Stimulated activated naive CD8-positive, alpha-beta T cell treated with anti-CD3 and anti-CD28 coated beads, Interleukin-15, Interleukin-2, amounts not matched to agents 100 ng/mL and 50 ng/mL, for 24 hours (primary cell): Measurements from ENCODE around the gene ERVFRD-1.

Experiments used
- H3K27ac Mint-ChIP-seq: one replicate; pipeline ENCODE4 v1.8.0; 2021; ENCODE audit warnings: mild to moderate bottlenecking, mixed read lengths
- H3K27me3 Mint-ChIP-seq: one replicate; pipeline ENCODE4 v1.8.0; 2021; ENCODE audit warnings: mixed read lengths
- H3K36me3 Mint-ChIP-seq: one replicate; pipeline ENCODE4 v1.8.0; 2021; ENCODE audit warnings: low read depth, mixed read lengths
- H3K4me1 Mint-ChIP-seq: one replicate; pipeline ENCODE4 v1.8.0; 2021; ENCODE audit warnings: low read depth, mixed read lengths
- H3K4me3 Mint-ChIP-seq: one replicate; pipeline ENCODE4 v1.8.0; 2021; ENCODE audit warnings: mild to moderate bottlenecking, mixed read lengths
- H3K9me3 Mint-ChIP-seq: one replicate; pipeline ENCODE4 v1.8.0; 2021; ENCODE audit warnings: mixed read lengths

Gene ERVFRD-1

GRCh38 chr6:11085758-11086435 is 25.6 kb downstream of the ERVFRD-1 start:
- no peaks in the 10 kb centered on the region for H3K36me3 Mint-ChIP-seq
- H3K9me3 Mint-ChIP-seq, result no peaks in the 10 kb centered on the region
- H3K27ac Mint-ChIP-seq, result no peak overlapping the region
- H3K27me3 Mint-ChIP-seq, result peaks cover 5% of the 10 kb centered on the region
- no peaks in the 10 kb centered on the region for H3K4me1 Mint-ChIP-seq
- H3K4me3 Mint-ChIP-seq, result no peak overlapping the region

GRCh38 chr6:11083956-11084355 is 27.6 kb downstream of the ERVFRD-1 start:
- H3K9me3 Mint-ChIP-seq, result no peaks in the 10 kb centered on the region
- H3K4me1 Mint-ChIP-seq, result no peaks in the 10 kb centered on the region
- H3K36me3 Mint-ChIP-seq, result no peaks in the 10 kb centered on the region
- peaks cover 5% of the 10 kb centered on the region for H3K27me3 Mint-ChIP-seq
- H3K27ac Mint-ChIP-seq, result no peak overlapping the region
- H3K4me3 Mint-ChIP-seq, result no peak overlapping the region

GRCh38 chr6:11083491-11083890 is 28.0 kb downstream of the ERVFRD-1 start:
- no peak overlapping the region for H3K4me3 Mint-ChIP-seq
- H3K27me3 Mint-ChIP-seq, result peaks cover 5% of the 10 kb centered on the region
- no peaks in the 10 kb centered on the region for H3K9me3 Mint-ChIP-seq

GRCh38 chr6:11080296-11080695 is 31.2 kb downstream of the ERVFRD-1 start:
- Mint-ChIP-seq H3K9me3 (no peaks in the 10 kb centered on the region), H3K4me1 (no peaks in the 10 kb centered on the region), H3K36me3 (no peaks in the 10 kb centered on the region), H3K4me3 (no peak overlapping the region), H3K27ac (no peak overlapping the region), H3K27me3 (peaks cover 5% of the 10 kb centered on the region)

More at GRCh38 chr6:11083491-11083890, 28.0 kb downstream of the ERVFRD-1 start:
- Mint-ChIP-seq H3K4me1 (no peaks in the 10 kb centered on the region), H3K36me3 (no peaks in the 10 kb centered on the region), H3K27ac (no peak overlapping the region)

- Mint-ChIP-seq H3K27ac (no peak overlapping the region), H3K36me3 (no peaks in the 10 kb centered on the region), H3K9me3 (no peaks in the 10 kb centered on the region), H3K4me3 (no peak overlapping the region), H3K4me1 (no peaks in the 10 kb centered on the region), H3K27me3 (no peaks in the 10 kb centered on the region)
Measured at GRCh38 chr6:11078266-11078665, 33.3 kb downstream of the ERVFRD-1 start.

- no peaks in the 10 kb centered on the region for H3K36me3 Mint-ChIP-seq
Measured at GRCh38 chr6:11076540-11076939, 35.0 kb downstream of the ERVFRD-1 start.

GRCh38 chr6:11072101-11072500 is 39.4 kb downstream of the ERVFRD-1 start:
- no peak overlapping the region for H3K27ac Mint-ChIP-seq
- no peak overlapping the region for H3K4me3 Mint-ChIP-seq
- H3K36me3 Mint-ChIP-seq, result no peaks in the 10 kb centered on the region
- H3K27me3 Mint-ChIP-seq, result peaks cover 4% of the 10 kb centered on the region
- H3K4me1 Mint-ChIP-seq, result no peaks in the 10 kb centered on the region
- H3K9me3 Mint-ChIP-seq, result no peaks in the 10 kb centered on the region

More at GRCh38 chr6:11076540-11076939, 35.0 kb downstream of the ERVFRD-1 start:
- Mint-ChIP-seq H3K4me3 (no peak overlapping the region), H3K27ac (no peak overlapping the region), H3K27me3 (peaks cover 4% of the 10 kb centered on the region), H3K9me3 (no peaks in the 10 kb centered on the region), H3K4me1 (no peaks in the 10 kb centered on the region)

- no peak overlapping the region for H3K27ac Mint-ChIP-seq
- no peaks in the 10 kb centered on the region for H3K9me3 Mint-ChIP-seq
- no peak overlapping the region for H3K4me3 Mint-ChIP-seq
Measured at GRCh38 chr6:11069760-11070159, 41.8 kb downstream of the ERVFRD-1 start.

GRCh38 chr6:11067348-11067747 is 44.2 kb downstream of the ERVFRD-1 start:
- Mint-ChIP-seq H3K27ac (no peak overlapping the region), H3K27me3 (peaks cover 11% of the 10 kb centered on the region), H3K4me1 (no peaks in the 10 kb centered on the region)

More at GRCh38 chr6:11069760-11070159, 41.8 kb downstream of the ERVFRD-1 start:
- Mint-ChIP-seq H3K27me3 (peaks cover 8% of the 10 kb centered on the region), H3K4me1 (no peaks in the 10 kb centered on the region), H3K36me3 (no peaks in the 10 kb centered on the region)

GRCh38 chr6:11066505-11067347 is 44.8 kb downstream of the ERVFRD-1 start:
- peaks cover 12% of the 10 kb centered on the region for H3K27me3 Mint-ChIP-seq
- no peak overlapping the region for H3K4me3 Mint-ChIP-seq
- H3K9me3 Mint-ChIP-seq, result no peaks in the 10 kb centered on the region
- no peak overlapping the region for H3K27ac Mint-ChIP-seq
- no peaks in the 10 kb centered on the region for H3K36me3 Mint-ChIP-seq
- no peaks in the 10 kb centered on the region for H3K4me1 Mint-ChIP-seq

More at GRCh38 chr6:11067348-11067747, 44.2 kb downstream of the ERVFRD-1 start:
- Mint-ChIP-seq H3K36me3 (no peaks in the 10 kb centered on the region), H3K4me3 (no peak overlapping the region), H3K9me3 (no peaks in the 10 kb centered on the region)

- H3K4me3 Mint-ChIP-seq, result no peak overlapping the region
- H3K27ac Mint-ChIP-seq, result no peak overlapping the region
- no peaks in the 10 kb centered on the region for H3K36me3 Mint-ChIP-seq
- peaks cover 17% of the 10 kb centered on the region for H3K27me3 Mint-ChIP-seq
- no peaks in the 10 kb centered on the region for H3K9me3 Mint-ChIP-seq
- H3K4me1 Mint-ChIP-seq, result no peaks in the 10 kb centered on the region
Measured at GRCh38 chr6:11065436-11066202, 45.9 kb downstream of the ERVFRD-1 start.

GRCh38 chr6:11064836-11065235 is 46.7 kb downstream of the ERVFRD-1 start:
- no peaks in the 10 kb centered on the region for H3K9me3 Mint-ChIP-seq
- H3K4me3 Mint-ChIP-seq, result no peak overlapping the region
- no peaks in the 10 kb centered on the region for H3K4me1 Mint-ChIP-seq
- no peaks in the 10 kb centered on the region for H3K36me3 Mint-ChIP-seq
- H3K27ac Mint-ChIP-seq, result no peak overlapping the region
- peaks cover 24% of the 10 kb centered on the region for H3K27me3 Mint-ChIP-seq

GRCh38 chr6:11062715-11063114 is 48.8 kb downstream of the ERVFRD-1 start:
- H3K27me3 Mint-ChIP-seq, result peaks cover 29% of the 10 kb centered on the region
- no peaks in the 10 kb centered on the region for H3K9me3 Mint-ChIP-seq
- H3K4me1 Mint-ChIP-seq, result no peaks in the 10 kb centered on the region
- H3K36me3 Mint-ChIP-seq, result no peaks in the 10 kb centered on the region
- H3K27ac Mint-ChIP-seq, result no peak overlapping the region
- H3K4me3 Mint-ChIP-seq, result no peak overlapping the region

GRCh38 chr6:11062083-11062482 is 49.4 kb downstream of the ERVFRD-1 start:
- Mint-ChIP-seq H3K27me3 (peaks cover 29% of the 10 kb centered on the region), H3K9me3 (no peaks in the 10 kb centered on the region), H3K27ac (no peak overlapping the region), H3K4me3 (no peak overlapping the region), H3K4me1 (no peaks in the 10 kb centered on the region), H3K36me3 (no peaks in the 10 kb centered on the region)

GRCh38 chr6:11058406-11058805 is 53.1 kb downstream of the ERVFRD-1 start:
- Mint-ChIP-seq H3K4me3 (no peak overlapping the region), H3K9me3 (no peaks in the 10 kb centered on the region), H3K4me1 (no peaks in the 10 kb centered on the region), H3K27me3 (peaks cover 24% of the 10 kb centered on the region), H3K36me3 (no peaks in the 10 kb centered on the region), H3K27ac (no peak overlapping the region)
